IMR-90 (cell line): ENCODE measurements around the gene ITGB1BP1. TPM values are rescaled to one million over a fixed set of nuclear protein-coding genes. Genes with fewer than 3 reads are reported as not detected.

ENCODE experiments used
- ATAC-seq: fragments of 200-7000 bp; cut with Tn5 transposase; 2 replicates; pipeline ENCODE4 v1.9.1; 2020; ENCODE audit warnings: low read depth, mild to moderate bottlenecking, moderate library complexity
- BruUV-seq: library from RNA; stranded (reverse); fragments of 400-500 nt; replicated peaks from 2 replicates; lab custom pipeline; 2021; lab: Mats Ljungman, UMichigan
- CTCF ChIA-PET: fragments of 300-600 bp; formaldehyde crosslinking; extraction: SDS; loops from one replicate; lab custom pipeline; 2021; ENCODE audit warnings: antibody characterized with exemption; lab: Yijun Ruan, JAX
- POLR2A ChIA-PET: fragments of 300-600 bp; sonication (Branson Sonifier 250); formaldehyde crosslinking; loops from one replicate; lab custom pipeline; 2022; ENCODE audit warnings: antibody characterized with exemption; ENCODE audit not compliant: unreplicated experiment; lab: Charles Lee
- DNase-seq: peaks from one replicate; pipeline ENCODE4 v3.0.0; 2013
- H2AFZ ChIP-seq: replicated peaks from 2 replicates; pipeline ENCODE3; 2013; ENCODE audit warnings: low read length, mild to moderate bottlenecking; ENCODE audit not compliant: poor library complexity
- H2AK5ac ChIP-seq: 2 replicates; pipeline ENCODE4 v1.6.1; 2013; ENCODE audit warnings: low read depth, low read length, inconsistent platforms
- H2AK9ac ChIP-seq: replicated peaks from 2 replicates; pipeline ENCODE3; 2013; ENCODE audit warnings: mild to moderate bottlenecking, low read depth, low read length, moderate library complexity; ENCODE audit not compliant: poor library complexity
- H2BK120ac ChIP-seq: 2 replicates; pipeline ENCODE4 v1.6.1; 2013; ENCODE audit warnings: low read depth, low read length, inconsistent platforms
- H2BK15ac ChIP-seq: 3 replicates; pipeline ENCODE4 v1.6.1; 2013; ENCODE audit warnings: low read depth, low read length, inconsistent platforms
- H2BK20ac ChIP-seq: 2 replicates; pipeline ENCODE4 v1.6.1; 2013; ENCODE audit warnings: low read depth, mild to moderate bottlenecking, inconsistent platforms, low read length, moderate library complexity
- H2BK5ac ChIP-seq: 2 replicates; pipeline ENCODE4 v1.6.1; 2013; ENCODE audit warnings: mild to moderate bottlenecking, low read depth, low read length, inconsistent platforms; ENCODE audit not compliant: poor library complexity, severe bottlenecking
- H3K14ac ChIP-seq: replicated peaks from 2 replicates; pipeline ENCODE4 v1.6.1; 2013; ENCODE audit warnings: low read depth, low read length, inconsistent platforms
- H3K18ac ChIP-seq: 2 replicates; pipeline ENCODE4 v1.6.1; 2013; ENCODE audit warnings: low read depth, low read length, control low read depth
- H3K23ac ChIP-seq: 2 replicates; pipeline ENCODE4 v1.6.1; 2013; ENCODE audit warnings: low read depth, low read length, inconsistent platforms
- H3K27ac ChIP-seq: 2 replicates; pipeline ENCODE4 v1.5.1; 2013; ENCODE audit warnings: mild to moderate bottlenecking, control low read depth, low read length; ENCODE audit not compliant: insufficient read depth
- H3K27me3 ChIP-seq: 2 replicates; pipeline ENCODE4 v1.6.1; 2013; ENCODE audit warnings: low read length; ENCODE audit not compliant: control insufficient read depth, insufficient read depth
- H3K36me3 ChIP-seq: 2 replicates; pipeline ENCODE4 v1.6.1; 2013; ENCODE audit warnings: low read length, mixed read lengths; ENCODE audit not compliant: control insufficient read depth, insufficient read depth
- H3K4ac ChIP-seq: 2 replicates; pipeline ENCODE4 v1.6.1; 2013; ENCODE audit warnings: low read depth, low read length, inconsistent platforms
- H3K4me1 ChIP-seq: 2 replicates; pipeline ENCODE4 v1.6.1; 2013; ENCODE audit warnings: low read length, mixed read lengths; ENCODE audit not compliant: control insufficient read depth, insufficient read depth
- H3K4me2 ChIP-seq: 2 replicates; pipeline ENCODE4 v1.6.1; 2013; ENCODE audit warnings: low read depth, mild to moderate bottlenecking, control low read depth, low read length, moderate library complexity
- H3K4me3 ChIP-seq: 2 replicates; pipeline ENCODE4 v1.5.1; 2013; ENCODE audit warnings: low read depth, mild to moderate bottlenecking, control low read depth, low read length, moderate library complexity; ENCODE audit not compliant: insufficient read depth
- H3K56ac ChIP-seq: 2 replicates; pipeline ENCODE4 v1.6.1; 2013; ENCODE audit warnings: low read length, inconsistent platforms; ENCODE audit not compliant: insufficient read depth; ENCODE audit errors: extremely low read depth
- H3K79me1 ChIP-seq, 2 experiments: 2 replicates each; pipeline ENCODE4 v1.6.1; 2013; ENCODE audit warnings: low read length in 2 of 2, inconsistent platforms in 1 of 2, low read depth in 1 of 2
- H3K9ac ChIP-seq: 2 replicates; pipeline ENCODE4 v1.6.1; 2013; ENCODE audit warnings: low read depth, low read length, control low read depth
- H3K9me1 ChIP-seq: 2 replicates; pipeline ENCODE4 v1.6.1; 2013; ENCODE audit warnings: low read length, inconsistent platforms; ENCODE audit not compliant: insufficient read depth
- H3K9me3 ChIP-seq: 2 replicates; pipeline ENCODE4 v1.6.1; 2013; ENCODE audit warnings: low read length; ENCODE audit not compliant: control insufficient read depth, insufficient read depth
- H4K20me1 ChIP-seq: 2 replicates; pipeline ENCODE4 v1.6.1; 2013; ENCODE audit warnings: low read length, inconsistent platforms; ENCODE audit not compliant: insufficient read depth
- H4K5ac ChIP-seq: 2 replicates; pipeline ENCODE4 v1.6.1; 2013; ENCODE audit warnings: mild to moderate bottlenecking, low read depth, low read length, control low read depth
- H4K8ac ChIP-seq, 2 experiments: 2 replicates each; pipeline ENCODE4 v1.6.1; 2013; ENCODE audit warnings: low read depth in 2 of 2, low read length in 2 of 2, control low read depth in 1 of 2, inconsistent platforms in 1 of 2
- H4K91ac ChIP-seq: 2 replicates; pipeline ENCODE4 v1.6.1; 2013; ENCODE audit warnings: low read depth, low read length, inconsistent platforms; ENCODE audit not compliant: insufficient read depth
- BHLHE40 ChIP-seq: fragments of 150-350 bp; IDR thresholded peaks from 2 replicates; pipeline ENCODE4 v1.6.1; 2016; ENCODE audit warnings: mild to moderate bottlenecking, low read depth, low read length
- CEBPB ChIP-seq: IDR thresholded peaks from 2 replicates; pipeline ENCODE4 v1.6.1; 2012; ENCODE audit warnings: low read depth, low read length, improper control_type of control experiment
- CHD1 ChIP-seq: IDR thresholded peaks from 2 replicates; pipeline ENCODE4 v1.6.1; 2012; ENCODE audit warnings: low read depth, low read length, improper control_type of control experiment
- CTCF ChIP-seq: conservative IDR thresholded peaks from 2 replicates; pipeline ENCODE4 v1.5.1; 2012; ENCODE audit warnings: mild to moderate bottlenecking, low read depth, low read length, improper control_type of control experiment
- ELK1 ChIP-seq: fragments of 150-350 bp; IDR thresholded peaks from 2 replicates; pipeline ENCODE4 v1.6.1; 2016; ENCODE audit warnings: low read depth, mild to moderate bottlenecking, low read length, moderate library complexity, borderline replicate concordance
- FOS ChIP-seq: fragments of 150-350 bp; IDR thresholded peaks from 2 replicates; pipeline ENCODE4 v1.6.1; 2016; ENCODE audit warnings: low read depth, low read length
- MAFK ChIP-seq: IDR thresholded peaks from 2 replicates; pipeline ENCODE4 v1.6.1; 2012; ENCODE audit warnings: low read depth, low read length, improper control_type of control experiment
- MAZ ChIP-seq: IDR thresholded peaks from 2 replicates; pipeline ENCODE4 v1.6.1; 2012; ENCODE audit warnings: low read depth, mild to moderate bottlenecking, low read length, improper control_type of control experiment, moderate library complexity, borderline replicate concordance
- MXI1 ChIP-seq: IDR thresholded peaks from 2 replicates; pipeline ENCODE4 v1.6.1; 2012; ENCODE audit warnings: low read depth, mild to moderate bottlenecking, low read length, moderate library complexity, borderline replicate concordance
- NFE2L2 ChIP-seq: fragments of 150-350 bp; IDR thresholded peaks from 2 replicates; pipeline ENCODE4 v1.6.1; 2016; ENCODE audit warnings: low read depth, mild to moderate bottlenecking, low read length
- POLR2A ChIP-seq: IDR thresholded peaks from 2 replicates; pipeline ENCODE4 v1.6.1; 2012; ENCODE audit warnings: mild to moderate bottlenecking, low read depth, low read length
- RAD21 ChIP-seq: IDR thresholded peaks from 2 replicates; pipeline ENCODE4 v1.6.1; 2012; ENCODE audit warnings: low read length, improper control_type of control experiment
- RCOR1 ChIP-seq: IDR thresholded peaks from 2 replicates; pipeline ENCODE4 v1.6.1; 2012; ENCODE audit warnings: mild to moderate bottlenecking, low read length, improper control_type of control experiment; ENCODE audit not compliant: insufficient replicate concordance
- RFX5 ChIP-seq: IDR thresholded peaks from 2 replicates; pipeline ENCODE4 v1.8.0; 2012; ENCODE audit warnings: low read depth, mild to moderate bottlenecking, low read length, moderate library complexity
- SMC3 ChIP-seq: fragments of 150-350 bp; IDR thresholded peaks from 2 replicates; pipeline ENCODE4 v1.6.1; 2016; ENCODE audit warnings: low read depth, mild to moderate bottlenecking, antibody characterized with exemption, low read length, moderate library complexity
- USF2 ChIP-seq: fragments of 150-350 bp; IDR thresholded peaks from 2 replicates; pipeline ENCODE4 v1.6.1; 2017; ENCODE audit warnings: mild to moderate bottlenecking, antibody characterized with exemption, low read length, low read depth
- WGBS, 2 experiments: methylation state at CpG; one replicate each; pipeline versions ENCODE4 v1.1.5 to v1.1.7; 2013; ENCODE audit warnings: missing lambda C conversion rate in 2 of 2; ENCODE audit not compliant: insufficient read length in 1 of 2; ENCODE audit errors: extremely low coverage in 2 of 2; 5-methylcytosine and 5-hydroxymethylcytosine counted together
- dilution Hi-C: fragments of 300-500 bp; cut with HindIII; formaldehyde crosslinking; loops from one replicate; pipeline ENCODE4 v1.14.3; 2018; ENCODE audit warnings: low sequenced_read_pairs; ENCODE audit not compliant: unreplicated experiment
- in situ Hi-C: fragments of 300-500 bp; cut with MboI; formaldehyde crosslinking; loops from 3 replicates; pipeline ENCODE4 v1.14.3; 2019; ENCODE audit warnings: low sequenced_read_pairs, inconsistent platforms, mixed read lengths
- intact Hi-C: fragments of 100-400 bp; cut with micrococcal nuclease; formaldehyde crosslinking; loops from 2 replicates; pipeline ENCODE4 v1.10.0; 2022
- polyA plus RNA-seq, 3 experiments: library from polyadenylated mRNA; depleted of rRNA; stranded (reverse); fragments of >200 nt; gene quantifications; 2 replicates each; pipeline ENCODE4 v1.2.3, GENCODE V29; 2012; ENCODE audit warnings: low replicate concordance in 1 of 3
- total RNA-seq: library from RNA; depleted of rRNA; stranded (reverse); fragments of >200 nt; gene quantifications from 2 replicates; pipeline ENCODE4 v1.2.3, GENCODE V29; 2012

Gene ITGB1BP1
- total and polyA plus RNA-seq, 2 of the 4 experiments (the other 2 are of a cell fraction): 48.6 to 88.1 TPM

GRCh38 chr2:9466147-9466683 is 42.9 kb upstream of the ITGB1BP1 start:
- ChIA-PET POLR2A (no interaction called here), CTCF (no interaction called here)
- H3K36me3 ChIP-seq: peaks cover 14% of the 10 kb centered on the region
- BruUV-seq: no TSS peak
- H2BK120ac ChIP-seq: no peak overlapping the region
- no peak overlapping the region for H3K4ac ChIP-seq
- intact Hi-C loops: no loop called here
- H3K9ac ChIP-seq: no peak overlapping the region
- no peak overlapping the region for H2BK15ac ChIP-seq
- no peak overlapping the region for H4K5ac ChIP-seq
- H3K9me1 ChIP-seq: peaks cover 10% of the 10 kb centered on the region
- no peak overlapping the region for H3K56ac ChIP-seq
- WGBS, 2 experiments: 50% methylated on average over 2 of the region's 46 CpGs; no CpG with 5 or more reads in 1 of the 2 experiments
- H2BK20ac ChIP-seq: no peak overlapping the region
- no peak overlapping the region for H3K18ac ChIP-seq
- no peak overlapping the region for H2AFZ ChIP-seq
- H3K4me2 ChIP-seq: no peak overlapping the region
- H4K8ac ChIP-seq: no peak overlapping the region
- in situ Hi-C loops: no loop called here
- H2BK5ac ChIP-seq: no peak overlapping the region
- no peak overlapping the region for H3K27ac ChIP-seq
- H4K20me1 ChIP-seq: no peaks in the 10 kb centered on the region
- no peak for ATAC-seq
- no peak overlapping the region for H3K23ac ChIP-seq
- H3K79me1 ChIP-seq: peaks cover 7 to 19% of the 10 kb centered on the region in 2 experiments; a peak in 3 of 4 replicates
- no peak overlapping the region for H2AK5ac ChIP-seq
- dilution Hi-C loops: no loop called here
- H3K14ac ChIP-seq: no peak overlapping the region
- no peaks in the 10 kb centered on the region for H3K27me3 ChIP-seq
- H2AK9ac ChIP-seq: no peak overlapping the region
- H4K91ac ChIP-seq: no peak overlapping the region
- no peak overlapping the region for H3K4me3 ChIP-seq
- TF ChIP-seq CHD1: no peak
- TF ChIP-seq MXI1: no peak
- no peak for TF ChIP-seq CTCF
- TF ChIP-seq RAD21: no peak
- TF ChIP-seq RCOR1: no peak
- TF ChIP-seq ELK1: no peak
- TF ChIP-seq MAFK: no peak
- no peak for TF ChIP-seq RFX5
- TF ChIP-seq FOS: no peak
- no peak for TF ChIP-seq SMC3
- TF ChIP-seq BHLHE40: no peak
- no peak for TF ChIP-seq USF2
- no peak for TF ChIP-seq MAZ
- no peak for TF ChIP-seq NFE2L2
- TF ChIP-seq CEBPB: no peak
- TF ChIP-seq POLR2A: no peak
- no peaks in the 10 kb centered on the region for H3K9me3 ChIP-seq
- no peak for DNase-seq
- H3K4me1 ChIP-seq: peaks cover 5% of the 10 kb centered on the region; the same call in 1 of the 2 replicates
